Suprapubic skin (tissue), 4 donors: Measurements from ENCODE around the gene DAP.

Experiments used
- CTCF ChIP-seq, 2 donors: fragments of 200-600 bp in 1 of 2; fragments of 450-650 bp in 1 of 2; sonication (generic) in 1 of 2; IDR thresholded peaks; one replicate each; pipeline ENCODE4 v1.5.1; 2016 to 2019; ENCODE audit warnings: antibody characterized with exemption in 2 of 2, mild to moderate bottlenecking in 1 of 2, moderate library complexity in 1 of 2
- EP300 ChIP-seq: sonication (generic); formaldehyde crosslinking; IDR thresholded peaks from one replicate; pipeline ENCODE4 v1.6.1; 2017; ENCODE audit warnings: antibody characterized with exemption
- POLR2A ChIP-seq, 2 donors: fragments of 450-650 bp; IDR thresholded peaks; one replicate each; pipeline ENCODE4 v1.6.1; 2017; ENCODE audit warnings: antibody characterized with exemption in 2 of 2, mild to moderate bottlenecking in 2 of 2, moderate library complexity in 2 of 2
- POLR2AphosphoS5 ChIP-seq, 3 donors: sonication (generic); formaldehyde crosslinking; IDR thresholded peaks; one replicate each; pipeline ENCODE4 v1.6.1; 2017; ENCODE audit warnings: antibody characterized with exemption in 3 of 3

- TF ChIP-seq CTCF (IDR thresholded peaks at IDR 0.05) (no peak), POLR2A (IDR thresholded peaks at IDR 0.05) (no peak), POLR2AphosphoS5 (IDR thresholded peaks at IDR 0.05) (no peak), EP300 (no peak)
These were observed 76.5 kb downstream of the DAP start for GRCh38 chr5:10684303-10685086.
